Measurements from ENCODE around the gene CNTLN. TPM values are rescaled to one million over a fixed set of nuclear protein-coding genes. Genes with fewer than 3 reads are reported as not detected.

Gene CNTLN, protein sequence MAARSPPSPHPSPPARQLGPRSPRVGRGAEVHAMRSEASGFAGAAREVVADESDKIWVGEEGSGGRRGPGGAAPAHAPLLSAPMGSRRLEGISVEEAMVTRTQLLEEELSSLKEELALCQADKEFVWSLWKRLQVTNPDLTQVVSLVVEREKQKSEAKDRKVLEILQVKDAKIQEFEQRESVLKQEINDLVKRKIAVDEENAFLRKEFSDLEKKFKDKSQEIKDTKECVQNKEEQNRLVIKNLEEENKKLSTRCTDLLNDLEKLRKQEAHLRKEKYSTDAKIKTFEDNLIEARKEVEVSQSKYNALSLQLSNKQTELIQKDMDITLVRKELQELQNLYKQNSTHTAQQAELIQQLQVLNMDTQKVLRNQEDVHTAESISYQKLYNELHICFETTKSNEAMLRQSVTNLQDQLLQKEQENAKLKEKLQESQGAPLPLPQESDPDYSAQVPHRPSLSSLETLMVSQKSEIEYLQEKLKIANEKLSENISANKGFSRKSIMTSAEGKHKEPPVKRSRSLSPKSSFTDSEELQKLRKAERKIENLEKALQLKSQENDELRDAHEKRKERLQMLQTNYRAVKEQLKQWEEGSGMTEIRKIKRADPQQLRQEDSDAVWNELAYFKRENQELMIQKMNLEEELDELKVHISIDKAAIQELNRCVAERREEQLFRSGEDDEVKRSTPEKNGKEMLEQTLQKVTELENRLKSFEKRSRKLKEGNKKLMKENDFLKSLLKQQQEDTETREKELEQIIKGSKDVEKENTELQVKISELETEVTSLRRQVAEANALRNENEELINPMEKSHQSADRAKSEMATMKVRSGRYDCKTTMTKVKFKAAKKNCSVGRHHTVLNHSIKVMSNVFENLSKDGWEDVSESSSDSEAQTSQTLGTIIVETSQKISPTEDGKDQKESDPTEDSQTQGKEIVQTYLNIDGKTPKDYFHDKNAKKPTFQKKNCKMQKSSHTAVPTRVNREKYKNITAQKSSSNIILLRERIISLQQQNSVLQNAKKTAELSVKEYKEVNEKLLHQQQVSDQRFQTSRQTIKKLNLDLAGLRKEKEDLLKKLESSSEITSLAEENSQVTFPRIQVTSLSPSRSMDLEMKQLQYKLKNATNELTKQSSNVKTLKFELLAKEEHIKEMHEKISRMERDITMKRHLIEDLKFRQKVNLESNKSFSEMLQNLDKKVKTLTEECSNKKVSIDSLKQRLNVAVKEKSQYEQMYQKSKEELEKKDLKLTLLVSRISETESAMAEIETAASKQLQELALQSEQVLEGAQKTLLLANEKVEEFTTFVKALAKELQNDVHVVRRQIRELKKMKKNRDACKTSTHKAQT (N-terminal part only)
- total RNA-seq = 2.5 TPM

DNA sequence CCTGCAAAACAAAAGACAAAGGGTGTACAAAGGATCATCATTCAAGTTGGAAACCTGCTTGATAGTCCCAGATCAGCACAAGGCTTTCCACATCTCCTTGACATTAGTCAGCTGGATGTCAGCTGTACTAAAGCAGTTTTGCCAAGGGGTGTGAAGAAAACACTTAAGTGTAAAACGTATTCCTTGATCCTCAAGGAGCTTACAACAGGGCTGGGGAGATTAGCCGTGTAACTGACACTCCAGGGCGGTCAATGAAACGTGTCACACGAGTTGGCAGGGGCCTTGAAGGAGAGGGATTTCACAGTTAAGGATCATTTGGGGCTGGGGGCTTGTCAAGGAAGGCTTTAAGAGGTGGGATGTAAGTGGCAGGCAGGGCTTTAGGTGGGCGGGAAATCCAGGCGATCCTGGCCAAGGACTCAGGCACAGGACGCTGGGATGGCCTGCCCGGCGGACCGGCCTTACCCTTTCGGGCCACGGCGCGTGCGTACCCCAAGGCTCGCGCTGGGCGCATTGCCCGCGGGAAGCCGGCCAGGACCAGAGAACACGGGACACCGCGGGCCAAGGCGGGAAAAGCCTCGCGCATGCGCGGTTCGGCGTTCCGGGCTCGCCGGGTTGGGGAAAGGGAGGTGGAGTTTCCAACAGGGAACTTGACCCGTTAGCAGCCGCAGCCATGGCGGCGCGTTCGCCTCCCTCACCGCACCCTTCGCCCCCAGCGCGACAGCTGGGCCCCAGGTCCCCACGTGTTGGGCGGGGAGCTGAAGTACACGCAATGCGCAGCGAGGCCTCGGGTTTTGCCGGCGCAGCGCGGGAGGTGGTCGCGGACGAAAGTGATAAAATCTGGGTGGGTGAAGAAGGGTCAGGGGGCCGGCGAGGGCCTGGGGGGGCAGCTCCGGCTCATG lies at the start of gene CNTLN:
CNTLN (plus strand) TSS at position 645 of the 899 bp plus-strand sequence; CDS start at position 671, 26 bp downstream.
- ATAC-seq = peak; percentile 88

DNA sequence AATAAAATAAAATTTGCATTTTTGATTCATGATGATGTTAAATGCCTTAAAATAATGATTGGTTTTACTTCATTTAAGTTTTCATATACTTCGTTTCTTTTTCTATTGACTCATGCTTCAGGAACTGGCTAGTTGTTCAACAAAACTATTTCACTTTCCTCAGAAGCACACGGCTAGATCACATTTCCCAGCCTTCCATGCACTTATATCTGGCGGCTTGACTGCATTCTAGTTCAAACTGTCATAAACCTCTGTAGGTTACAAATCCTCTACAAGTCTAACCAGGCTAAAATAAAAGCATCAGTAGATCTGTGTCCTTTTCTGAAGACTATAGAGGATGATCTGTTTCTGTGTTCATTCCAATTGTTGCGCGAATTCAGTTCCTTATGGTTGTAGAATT lies 46.3 kb upstream of the CNTLN start:
- no peak for ATAC-seq

DNA sequence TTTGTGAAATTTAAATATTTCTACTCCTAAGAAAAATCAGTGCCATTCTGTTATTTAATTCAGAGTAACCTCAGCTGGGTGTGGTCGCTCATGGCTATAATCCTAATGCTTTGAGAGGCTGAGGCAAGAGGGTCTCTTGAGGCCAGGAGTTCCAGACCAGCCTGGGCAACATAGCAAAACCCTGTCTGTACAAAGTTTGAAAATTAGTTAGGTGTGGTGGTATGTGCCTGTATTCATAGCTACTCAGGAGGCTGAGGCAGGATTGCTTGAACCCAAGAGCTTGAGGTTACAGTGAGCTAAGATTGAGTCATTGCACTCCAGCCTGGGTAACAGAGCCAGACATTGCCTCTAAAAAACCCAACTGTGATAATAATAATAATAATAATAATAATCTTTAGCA lies 44.8 kb upstream of the CNTLN start:
- no peak for ATAC-seq

DNA sequence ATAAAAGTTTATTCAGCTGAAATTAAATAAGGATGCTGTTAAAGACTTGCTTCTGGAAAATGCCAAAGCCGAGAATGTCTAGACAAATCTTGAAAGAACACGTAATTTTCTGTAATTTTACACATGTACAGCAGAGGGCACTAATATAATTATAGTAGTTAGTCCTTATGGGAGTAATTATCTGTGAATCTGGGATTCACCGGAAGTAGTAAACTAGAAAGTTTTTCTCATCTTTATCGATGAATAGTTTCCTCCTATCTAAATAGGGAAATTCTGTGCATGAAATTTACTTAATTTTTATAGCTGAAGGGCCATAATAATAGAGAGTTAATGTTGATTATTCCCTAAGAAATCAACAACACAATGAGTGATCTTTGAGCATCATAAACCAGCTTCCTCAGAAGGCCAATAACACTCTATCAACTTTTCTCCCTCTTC lies 18.4 kb upstream of the CNTLN start:
- ATAC-seq = no peak

DNA sequence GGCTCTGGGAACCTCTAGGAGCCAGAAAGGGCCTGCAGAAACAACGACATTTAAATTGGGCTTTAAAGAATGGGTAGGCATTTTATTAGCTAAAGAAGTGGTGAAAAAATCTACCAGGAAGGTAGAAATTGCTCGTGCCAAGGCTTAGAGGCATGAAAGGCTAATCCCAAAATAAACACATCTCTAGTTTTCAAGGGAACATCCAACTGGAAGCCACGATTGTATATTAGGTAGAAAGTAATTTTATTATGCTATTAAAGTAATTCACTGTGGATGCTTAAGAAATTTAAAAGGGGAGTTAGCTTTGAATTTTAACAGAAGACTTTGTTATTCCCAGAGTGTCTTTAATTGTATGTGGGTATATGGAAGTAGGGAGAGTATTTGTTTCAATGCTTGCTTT lies 17.5 kb upstream of the CNTLN start:
- ATAC-seq = no peak

DNA sequence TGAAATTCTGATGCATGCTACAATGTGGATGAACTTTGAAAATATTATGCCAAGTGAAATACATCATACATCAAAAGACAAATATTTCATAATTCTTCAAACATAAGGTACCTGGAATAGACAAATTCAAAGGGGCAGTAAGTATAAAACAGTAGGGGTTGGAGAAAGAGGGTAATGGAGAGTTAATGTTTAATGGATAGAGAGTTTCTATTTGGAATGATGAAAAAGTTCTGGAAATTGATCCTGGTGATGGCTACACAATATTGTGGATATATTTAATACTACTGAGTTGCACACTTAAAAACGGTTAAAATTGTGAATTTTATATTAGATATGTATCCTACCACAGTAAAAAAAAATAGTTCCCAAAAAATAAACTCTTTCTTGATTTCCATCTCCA lies 14.6 kb upstream of the CNTLN start:
- ATAC-seq = no peak

DNA sequence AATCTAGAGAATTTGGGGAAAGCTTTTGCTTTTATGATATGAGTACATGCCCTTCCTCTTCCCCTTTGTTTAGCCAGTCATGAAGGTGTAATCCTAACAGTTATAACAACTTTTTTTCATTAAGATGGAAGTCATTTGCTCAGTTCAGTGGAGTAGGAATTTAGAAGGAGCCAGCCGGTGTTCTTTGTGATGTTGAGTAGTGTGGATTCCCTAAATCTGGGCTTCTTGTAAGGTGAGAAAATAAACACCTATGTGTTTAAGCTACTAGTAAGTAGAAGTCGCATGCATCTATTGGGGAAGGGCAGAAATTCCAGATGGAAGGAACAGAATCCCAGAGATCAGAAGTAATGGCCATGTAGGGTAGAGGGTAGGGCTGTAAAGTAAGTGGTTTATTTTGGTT lies 13.6 kb upstream of the CNTLN start:
- no peak for ATAC-seq

DNA sequence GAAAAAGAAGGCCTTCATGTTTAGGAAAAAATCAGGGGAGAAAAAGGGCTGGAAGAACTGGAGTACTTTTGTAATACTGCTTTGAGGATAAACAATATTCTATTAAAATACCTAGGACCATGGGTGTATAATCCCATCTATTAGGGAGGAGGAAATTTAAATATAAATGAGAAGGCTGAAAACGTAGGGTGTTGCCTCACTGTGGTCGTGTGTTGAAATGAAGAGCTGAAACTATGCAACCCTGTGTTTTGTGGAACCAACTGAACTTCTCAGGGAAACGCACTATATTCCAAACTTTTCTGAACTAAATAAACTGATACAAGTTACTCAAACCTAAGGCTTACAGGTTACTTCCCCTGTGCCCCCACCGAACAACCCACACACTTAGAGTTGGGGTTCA lies 4.5 kb upstream of the CNTLN start:
- ATAC-seq = no peak

DNA sequence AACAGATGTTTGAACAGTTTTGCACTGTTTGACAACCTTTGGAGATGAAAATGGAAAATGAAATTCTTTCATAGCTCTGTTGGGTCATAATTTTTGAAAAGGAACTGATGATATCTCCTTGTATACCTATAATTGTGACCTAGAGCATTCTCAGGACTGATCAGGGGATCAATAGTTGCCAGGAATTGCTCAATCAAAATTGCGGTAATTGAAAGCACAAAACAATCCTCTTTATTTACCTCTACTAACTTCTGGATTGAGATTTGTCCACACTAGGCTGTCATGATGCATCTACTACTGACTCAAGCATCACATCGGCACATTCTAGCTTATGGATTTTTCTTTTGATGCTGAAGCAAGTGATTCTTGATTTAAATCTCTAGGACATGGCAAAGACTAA lies 4.1 kb upstream of the CNTLN start:
- no peak for ATAC-seq

DNA sequence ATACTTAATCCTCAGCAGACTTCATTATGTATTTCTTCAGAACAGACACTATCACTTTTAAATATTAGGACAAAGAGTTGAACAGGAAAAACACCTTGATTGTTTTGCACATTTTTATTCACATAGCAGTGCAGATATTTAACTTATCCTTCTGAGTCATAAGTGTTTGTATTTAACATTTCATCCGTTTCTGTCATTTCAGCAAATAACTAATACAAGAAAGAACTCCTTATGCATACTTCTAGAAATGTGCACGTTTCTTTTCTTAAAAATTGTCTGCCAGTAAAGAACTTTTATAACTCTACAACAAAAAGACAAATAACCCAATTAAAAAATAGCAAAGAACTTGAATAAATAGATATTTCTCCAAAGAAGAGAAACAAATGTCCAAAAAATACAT lies 3.3 kb upstream of the CNTLN start:
- no peak for ATAC-seq

DNA sequence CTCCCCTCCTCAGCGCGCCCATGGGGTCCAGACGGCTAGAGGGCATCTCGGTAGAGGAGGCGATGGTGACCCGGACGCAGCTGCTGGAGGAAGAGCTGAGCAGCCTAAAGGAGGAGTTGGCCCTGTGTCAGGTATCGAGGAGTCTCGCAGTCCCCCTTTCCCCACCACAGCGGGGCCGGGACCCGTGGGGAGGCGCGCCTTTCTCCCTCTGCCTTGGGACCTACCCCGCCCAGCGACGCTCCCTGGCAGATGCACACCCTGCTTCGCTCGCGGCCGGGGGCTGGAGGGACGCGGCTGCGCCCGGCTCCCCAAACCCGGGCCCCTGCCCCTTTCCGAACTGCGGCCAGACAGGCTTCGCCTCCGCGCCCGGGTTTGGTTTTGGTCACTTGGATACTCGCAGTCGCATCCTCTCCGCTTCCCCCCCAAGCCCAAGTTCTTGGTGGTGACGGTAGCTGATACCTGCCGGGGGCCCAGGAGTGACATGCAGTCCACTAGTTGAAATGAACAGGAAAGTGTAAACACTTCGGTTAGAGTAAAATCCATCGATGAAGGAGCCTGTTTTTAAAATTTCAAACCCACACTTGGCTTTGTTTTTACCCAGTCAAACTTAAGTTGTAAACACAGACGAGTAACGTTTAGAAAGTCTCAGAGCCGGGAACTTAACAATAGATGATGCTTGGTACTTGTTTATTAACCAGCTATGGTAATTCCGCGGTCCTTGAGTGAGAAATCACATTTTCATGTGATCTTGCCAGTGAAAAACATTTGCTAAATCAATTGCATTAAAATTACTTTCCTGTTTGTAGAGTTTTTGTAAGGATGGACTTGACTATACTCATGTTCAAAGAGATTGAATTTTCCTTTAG lies 688 bp downstream of the CNTLN start:
- peak; percentile 61 for ATAC-seq

DNA sequence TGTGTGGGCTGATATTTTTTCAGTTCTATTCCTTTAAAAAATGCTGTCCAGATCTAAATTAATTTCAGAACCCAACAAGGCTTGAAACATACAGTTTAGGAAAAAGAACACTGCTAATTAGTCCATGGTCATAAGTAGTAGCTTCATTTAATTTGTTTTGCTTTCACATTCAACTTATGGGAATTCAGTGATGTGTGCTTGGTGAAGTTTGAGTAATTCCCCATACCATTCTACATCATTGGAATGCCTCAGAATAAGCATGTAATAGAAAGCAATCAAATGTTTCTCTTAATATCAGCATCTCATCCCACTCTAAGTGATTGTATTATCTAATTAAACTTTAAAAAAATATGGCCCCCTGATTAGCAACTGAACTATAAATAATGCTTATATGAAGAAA lies 2.7 kb downstream of the CNTLN start:
- no peak for ATAC-seq

DNA sequence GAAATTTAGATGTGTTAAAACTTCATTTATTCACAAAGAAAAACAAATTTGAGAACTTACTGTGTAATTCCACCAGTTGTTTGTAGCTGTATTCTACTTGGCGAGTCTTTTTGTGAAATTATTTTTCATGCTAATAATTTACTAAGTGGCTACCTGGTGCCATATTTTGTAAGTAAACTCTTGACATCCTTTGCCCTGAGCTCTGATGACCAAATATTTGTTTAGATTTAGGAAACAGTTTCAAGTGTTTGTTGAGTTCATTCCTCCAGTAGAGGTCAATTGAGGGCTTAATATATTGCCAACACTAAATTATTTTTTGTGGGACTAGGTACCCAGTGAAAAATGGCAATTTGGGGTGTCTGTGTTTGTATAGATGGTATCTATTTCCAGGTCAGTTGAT lies 3.7 kb downstream of the CNTLN start:
- ATAC-seq = no peak

DNA sequence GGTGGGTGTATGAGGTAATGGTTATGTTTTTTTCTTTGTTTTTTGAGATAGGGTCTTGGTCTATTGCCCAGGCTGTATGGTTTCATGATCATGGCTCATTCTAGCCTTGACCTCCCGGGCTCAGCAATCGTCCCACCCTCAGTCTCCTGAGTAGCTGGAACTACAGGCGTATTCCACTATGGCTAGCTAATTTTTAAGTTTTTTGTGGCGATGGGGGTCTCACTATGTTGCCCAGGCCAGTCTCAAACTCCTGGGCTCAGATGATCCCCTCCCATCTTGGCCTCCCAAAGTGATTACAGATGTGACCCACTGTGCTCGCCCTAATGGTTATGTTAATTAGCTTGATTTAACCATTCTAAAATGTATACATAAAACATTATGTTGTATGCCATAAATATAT lies 5.6 kb downstream of the CNTLN start:
- no peak for ATAC-seq

DNA sequence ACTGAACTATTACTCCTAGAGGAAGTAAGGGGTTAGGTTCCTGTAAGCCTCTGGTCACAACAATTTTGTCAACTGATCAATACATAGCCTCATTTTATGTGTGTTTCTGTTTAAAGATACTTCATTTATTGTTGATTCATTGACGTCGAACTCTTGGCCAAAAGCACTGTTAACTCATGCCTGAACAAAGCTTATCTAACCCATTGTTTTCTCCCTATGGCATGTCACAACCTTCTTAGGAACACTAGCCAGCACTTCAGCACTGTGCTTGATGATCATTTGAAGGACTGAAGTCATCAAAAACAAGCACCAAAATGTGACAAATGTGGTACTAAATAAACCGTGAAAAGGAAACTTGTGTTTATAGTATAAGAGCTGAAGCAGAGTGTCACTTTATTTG lies 13.5 kb downstream of the CNTLN start:
- no peak for ATAC-seq

DNA sequence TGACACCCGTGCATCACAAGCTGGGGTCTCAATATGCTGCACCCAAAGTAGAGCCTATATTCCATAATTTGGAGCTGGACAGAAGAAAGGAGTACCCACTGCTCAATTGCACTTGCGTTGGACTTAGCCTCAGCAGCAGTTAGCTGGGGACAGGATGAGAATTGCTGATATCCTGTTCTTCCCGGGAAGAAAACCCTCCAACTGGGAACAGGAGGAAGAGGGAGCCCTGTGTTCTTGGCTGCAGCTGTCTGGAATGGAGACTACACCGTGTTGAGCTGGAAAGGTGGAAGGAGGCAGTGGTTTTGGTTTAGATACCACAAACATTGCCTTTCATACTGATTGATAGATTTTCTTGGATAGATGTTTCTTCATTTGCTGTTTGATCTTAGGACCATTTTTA lies 24.6 kb downstream of the CNTLN start:
- no peak for ATAC-seq

DNA sequence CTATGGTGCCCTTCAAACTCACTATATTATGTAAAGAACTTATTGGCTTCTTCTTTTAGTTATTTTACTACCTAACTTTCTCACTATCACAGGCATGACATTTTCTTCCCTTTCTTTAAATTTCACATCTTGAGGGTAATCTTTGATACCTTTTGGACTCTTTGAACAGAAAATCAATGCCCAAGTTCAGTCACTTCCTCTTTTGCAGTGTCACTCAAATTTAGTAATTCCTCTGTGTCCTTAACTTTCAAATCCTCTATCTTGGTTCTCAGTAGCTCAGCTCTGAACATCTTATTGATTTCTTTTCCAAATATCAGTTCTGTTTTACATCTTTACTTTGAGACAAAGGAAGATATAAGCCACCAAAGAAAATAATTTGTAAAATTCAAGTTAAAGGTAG lies 25.5 kb downstream of the CNTLN start:
- no peak for ATAC-seq

DNA sequence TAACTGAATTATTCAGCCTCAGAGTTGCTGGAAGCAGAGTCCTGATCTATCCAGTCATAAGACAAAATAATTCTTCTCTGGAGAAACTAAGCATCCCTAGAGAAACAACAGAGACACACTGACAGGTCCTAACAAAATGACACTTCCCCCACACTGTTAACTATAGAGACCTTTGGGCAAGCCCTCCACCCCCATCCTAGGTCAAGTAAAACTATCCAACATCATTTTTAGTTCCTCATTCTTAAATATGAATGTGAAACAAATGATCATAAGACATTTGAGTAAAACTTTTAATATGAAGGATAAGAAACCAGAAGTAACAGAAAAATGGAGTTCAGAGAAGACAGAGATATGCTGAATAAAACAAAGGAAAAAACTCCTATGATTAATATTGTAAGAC lies 30.9 kb downstream of the CNTLN start:
- ATAC-seq = no peak

DNA sequence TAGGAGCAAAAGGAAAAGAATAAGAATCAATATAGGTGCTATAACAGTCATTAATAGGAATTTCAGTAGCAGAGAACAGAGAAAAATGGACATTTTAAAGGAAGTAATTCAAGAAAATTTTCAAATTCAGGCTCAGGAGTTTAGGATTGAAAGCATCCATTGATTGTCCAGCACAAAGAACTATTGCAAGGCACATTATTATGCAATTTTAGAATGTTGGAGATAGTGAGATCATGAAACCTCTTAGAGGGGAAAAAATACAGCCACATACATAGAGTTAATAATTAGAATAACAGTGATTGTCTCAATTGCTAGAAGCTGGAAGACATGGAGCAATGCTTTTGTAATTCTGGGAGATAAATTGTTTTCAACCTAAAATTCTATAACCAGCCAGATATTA lies 31.5 kb downstream of the CNTLN start:
- ATAC-seq = no peak

DNA sequence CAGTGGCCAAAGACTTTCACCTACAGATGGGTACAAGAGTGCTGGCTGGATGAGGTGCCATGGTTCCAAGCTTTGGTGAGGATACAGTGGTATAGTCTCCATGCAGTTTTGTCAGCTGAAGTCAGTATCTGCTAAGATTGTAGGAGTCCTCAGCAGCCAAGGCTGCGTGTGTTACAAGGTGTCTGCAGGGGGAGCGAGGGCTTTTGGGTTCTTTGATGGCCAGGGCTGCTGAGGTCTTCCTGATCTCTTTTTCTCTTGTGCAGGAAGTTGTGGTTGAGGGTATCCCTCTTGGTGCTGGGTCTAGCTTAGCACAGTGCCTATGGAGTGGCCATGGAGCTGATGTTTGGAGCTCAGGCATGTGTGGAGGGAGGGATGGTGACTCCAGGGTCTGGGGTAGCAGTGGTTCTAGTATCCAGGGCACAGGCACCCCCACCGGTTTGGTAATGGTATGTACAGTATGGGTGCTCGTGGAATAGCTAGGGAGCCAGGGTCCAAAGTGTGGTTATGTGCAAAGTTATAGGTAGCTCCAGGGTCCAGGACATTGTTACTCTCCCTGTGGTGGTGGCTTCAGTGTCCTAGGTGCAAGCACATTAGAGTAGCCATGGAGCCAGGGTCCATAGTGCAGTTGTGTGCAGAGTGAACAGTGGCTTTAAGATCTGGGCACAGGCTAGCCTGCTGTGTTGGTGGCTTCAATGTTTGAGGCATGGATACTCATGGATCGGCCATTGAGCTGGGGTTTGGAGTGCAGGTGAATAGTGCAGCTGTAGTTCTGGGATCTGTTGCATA lies 36.7 kb downstream of the CNTLN start:
- ATAC-seq = no peak
